Spinal cord (tissue), 10 donors: ENCODE results near the gene XYLT1. TPM values are rescaled to one million over a fixed set of nuclear protein-coding genes. Genes with fewer than 3 reads are reported as not detected.
"Not testable (repeated sequence)": the region's sequence is repeated elsewhere in the genome, so short reads cannot be mapped to it uniquely, and the experiment has no call there.

ENCODE experiments used
- DNase-seq, 6 donors: peaks; one replicate each; pipeline versions ENCODE4 v3.0.0 to v3.0.0-alpha.2; 2013 to 2015; ENCODE audit warnings: low spot score in 6 of 6, low read depth in 4 of 6
- H3K27ac ChIP-seq: one replicate; pipeline ENCODE4 v1.5.1; 2013; ENCODE audit warnings: low read depth, low read length, control low read depth
- H3K27me3 ChIP-seq: one replicate; pipeline ENCODE4 v1.6.1; 2013; ENCODE audit warnings: low read length; ENCODE audit not compliant: control insufficient read depth, insufficient read depth
- H3K36me3 ChIP-seq: one replicate; pipeline ENCODE4 v1.6.1; 2013; ENCODE audit warnings: low read length; ENCODE audit not compliant: control insufficient read depth, insufficient read depth
- H3K4me1 ChIP-seq: one replicate; pipeline ENCODE4 v1.6.1; 2013; ENCODE audit warnings: low read length; ENCODE audit not compliant: control insufficient read depth, insufficient read depth
- H3K4me3 ChIP-seq: one replicate; pipeline ENCODE4 v1.5.1; 2013; ENCODE audit warnings: low read depth, low read length, control low read depth
- H3K9me3 ChIP-seq: one replicate; pipeline ENCODE4 v1.6.1; 2013; ENCODE audit warnings: low read length; ENCODE audit not compliant: control insufficient read depth, insufficient read depth
- WGBS: methylation state at CpG from one replicate; pipeline ENCODE4 v1.1.5; 2013; ENCODE audit warnings: missing lambda C conversion rate; ENCODE audit not compliant: insufficient coverage; 5-methylcytosine and 5-hydroxymethylcytosine counted together
- polyA plus RNA-seq, 2 donors: library from polyadenylated mRNA; unstranded; fragments of 120-200 nt; gene quantifications; one replicate each; pipeline ENCODE4 v1.2.1, GENCODE V29; 2013; ENCODE audit not compliant: insufficient read length in 2 of 2
- total RNA-seq, 2 donors: library from RNA; depleted of rRNA in 1 of 2; stranded (reverse); fragments of 120-200 nt in 1 of 2; fragments of >200 nt in 1 of 2; gene quantifications; one replicate each; pipeline versions ENCODE4 v1.2.3 to v1.2.4, GENCODE V29; 2013 to 2014
- donor health status: healthy.

The XYLT1 gene
- total and polyA plus RNA-seq, 4 donors = 13.0 to 17.0 (median 15.2) TPM

DNA sequence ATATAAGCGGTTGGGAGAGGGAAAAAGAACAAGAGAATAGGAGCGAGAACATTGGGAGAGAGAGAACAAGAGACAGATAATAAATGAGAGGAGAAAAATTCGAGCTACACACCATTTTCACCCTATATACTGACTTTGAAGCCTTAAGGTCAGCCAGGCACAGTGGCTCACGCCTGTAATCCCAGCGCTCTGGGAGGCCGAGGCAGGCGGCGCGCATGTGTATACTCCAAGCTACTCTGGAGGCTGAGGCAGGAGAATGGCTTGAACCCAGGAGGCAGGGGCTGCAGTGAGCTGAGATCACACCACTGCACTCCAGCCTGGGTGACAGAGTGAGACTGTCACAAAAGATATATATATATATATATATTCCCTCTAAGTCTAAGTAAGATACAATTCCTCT, 164.5 kb downstream of the XYLT1 start:
- DNase-seq, H3K9me3 ChIP-seq, H3K27me3 ChIP-seq, H3K36me3 ChIP-seq, H3K4me3 ChIP-seq, H3K27ac ChIP-seq: not testable (repeated sequence)
- 98% methylated on average over 8 of the region's 9 CpGs for WGBS
- H3K4me1 ChIP-seq = peaks cover 20% of the 10 kb centered on the region

DNA sequence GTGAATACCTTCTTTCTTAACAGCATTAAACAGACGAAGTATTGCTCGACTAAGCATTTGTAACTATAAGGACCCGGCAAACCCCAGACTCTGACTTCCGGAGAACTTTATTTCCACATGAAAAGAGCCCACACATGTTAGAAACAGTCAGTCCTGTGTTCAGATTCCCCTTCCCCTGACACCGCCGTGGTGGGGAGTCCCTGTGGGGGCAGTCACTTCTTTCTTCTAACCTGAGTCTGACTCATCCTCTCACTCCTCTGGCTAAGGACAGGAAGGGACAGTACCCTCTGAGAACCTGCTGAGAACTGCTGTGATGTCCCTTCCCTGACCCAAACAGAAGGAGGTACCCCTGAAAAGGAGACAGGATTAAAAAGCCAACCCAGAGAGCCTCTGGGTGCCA, 165.1 kb downstream of the XYLT1 start:
- 49% methylated on average over 6 of the region's 6 CpGs for WGBS
- H3K4me3 ChIP-seq = no peak overlapping the region
- no peak overlapping the region for H3K27ac ChIP-seq
- H3K4me1 ChIP-seq = peaks cover 20% of the 10 kb centered on the region
- no peaks in the 10 kb centered on the region for H3K9me3 ChIP-seq
- H3K27me3 ChIP-seq = no peaks in the 10 kb centered on the region
- H3K36me3 ChIP-seq = no peaks in the 10 kb centered on the region
- DNase-seq = peak in 1 of 6 donors; percentile 15

DNA sequence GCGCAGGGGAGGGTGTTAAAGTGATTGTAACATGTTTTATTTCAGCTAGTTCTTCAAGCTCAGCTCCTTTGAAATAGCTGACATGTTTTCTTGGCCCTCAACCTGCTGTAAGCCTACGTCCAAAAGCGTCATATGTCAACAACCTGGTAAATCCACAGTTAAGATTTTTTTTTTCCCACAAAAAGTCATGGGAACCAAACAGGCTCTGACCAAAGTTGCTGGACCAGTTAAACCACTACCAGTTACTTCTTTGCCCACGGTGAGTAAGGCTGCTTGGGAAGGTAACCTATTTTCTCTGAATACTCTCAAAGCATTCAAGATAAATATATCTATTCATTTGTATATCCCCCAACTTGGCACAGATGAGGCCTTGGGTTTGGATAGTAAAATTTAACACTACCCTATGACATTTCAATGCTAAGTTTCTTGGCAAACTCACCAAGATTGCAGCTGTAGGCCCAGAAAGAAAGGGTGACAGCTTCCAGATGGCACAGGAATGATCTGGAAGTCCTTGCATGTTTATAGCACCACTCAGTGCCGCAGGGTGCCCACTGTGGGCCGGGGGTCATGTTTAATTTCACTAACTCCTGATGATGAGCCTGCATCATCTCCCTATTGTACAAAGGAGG, 166.2 kb downstream of the XYLT1 start:
- H3K4me3 ChIP-seq = no peak overlapping the region
- no peaks in the 10 kb centered on the region for H3K36me3 ChIP-seq
- DNase-seq = peak in 1 of 6 donors; percentile 87
- peaks cover 26% of the 10 kb centered on the region for H3K4me1 ChIP-seq
- no peak overlapping the region for H3K27ac ChIP-seq
- WGBS = 60% methylated on average over 4 of the region's 6 CpGs
- no peaks in the 10 kb centered on the region for H3K9me3 ChIP-seq
- H3K27me3 ChIP-seq = no peaks in the 10 kb centered on the region

DNA sequence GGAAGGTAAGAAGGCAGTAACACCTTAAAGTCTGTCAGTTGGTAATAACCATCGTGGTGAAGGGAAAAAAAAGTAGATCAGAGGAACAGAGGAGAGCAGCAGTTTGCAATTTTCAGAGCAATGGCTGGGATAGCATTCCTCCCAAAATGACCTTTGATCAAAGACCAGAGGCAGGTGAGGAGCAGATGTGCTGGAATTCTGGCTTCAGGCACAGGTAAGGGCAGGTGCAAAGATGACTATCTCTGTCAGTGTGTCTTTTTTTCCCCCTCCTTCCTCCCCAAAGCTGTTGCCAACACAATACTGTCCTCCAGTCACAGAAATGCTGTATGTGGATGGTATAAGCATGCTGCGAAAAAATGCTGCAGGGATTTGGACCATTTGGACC, 166.7 kb downstream of the XYLT1 start:
- Histone ChIP-seq H3K4me1 (peaks cover 23% of the 10 kb centered on the region), H3K27ac (no peak overlapping the region), H3K36me3 (no peaks in the 10 kb centered on the region), H3K4me3 (no peak overlapping the region), H3K9me3 (no peaks in the 10 kb centered on the region), H3K27me3 (no peaks in the 10 kb centered on the region)
- no peak for DNase-seq
- WGBS = 78% methylated on average over 1 of the region's 2 CpGs

DNA sequence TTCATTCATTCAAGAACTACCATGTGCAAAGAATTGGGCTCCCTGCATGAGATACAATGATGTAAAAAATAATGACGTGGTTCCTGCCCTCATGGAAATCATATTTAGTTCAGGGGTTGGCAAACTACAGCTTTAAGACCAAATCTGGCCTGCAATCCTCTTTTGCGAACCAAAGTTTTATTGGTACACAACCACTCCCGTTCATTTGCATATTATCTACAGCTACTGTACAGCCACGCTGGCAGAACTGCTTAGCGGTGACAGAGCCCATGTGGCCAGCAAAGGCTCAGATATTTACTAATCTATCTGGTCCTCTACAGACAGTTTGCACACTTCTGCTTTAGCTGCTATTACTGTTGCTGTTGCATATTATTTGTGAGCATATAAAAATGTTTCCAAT, 167.7 kb downstream of the XYLT1 start:
- DNase-seq = no peak
- H3K4me3 ChIP-seq = no peak overlapping the region
- no peaks in the 10 kb centered on the region for H3K36me3 ChIP-seq
- no peaks in the 10 kb centered on the region for H3K27me3 ChIP-seq
- H3K9me3 ChIP-seq = no peaks in the 10 kb centered on the region
- no peak overlapping the region for H3K27ac ChIP-seq
- WGBS = 81% methylated on average over 5 of the region's 5 CpGs
- H3K4me1 ChIP-seq = peaks cover 23% of the 10 kb centered on the region

DNA sequence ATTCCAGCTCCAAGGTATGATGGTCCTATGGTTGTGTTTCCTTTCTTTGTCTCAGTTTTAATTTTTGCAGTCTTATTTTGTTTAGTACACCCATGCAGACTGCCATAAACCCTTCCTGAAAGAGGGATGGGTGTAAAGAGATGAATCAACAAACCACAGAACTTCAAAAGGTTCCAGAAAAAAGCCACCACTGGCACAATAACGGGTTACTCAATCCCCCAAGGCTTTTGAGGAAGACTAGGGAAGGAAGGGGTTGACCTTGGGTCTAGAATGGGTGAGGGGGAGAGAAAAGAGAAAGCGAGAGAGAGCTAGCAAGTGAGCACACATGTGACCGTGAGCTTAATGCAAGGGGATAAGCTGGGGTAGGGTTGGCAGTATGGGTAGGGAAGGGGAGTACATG, 168.1 kb downstream of the XYLT1 start:
- H3K9me3 ChIP-seq = no peaks in the 10 kb centered on the region
- DNase-seq = no peak
- H3K27ac ChIP-seq = no peak overlapping the region
- H3K27me3 ChIP-seq = no peaks in the 10 kb centered on the region
- peaks cover 21% of the 10 kb centered on the region for H3K4me1 ChIP-seq
- no peak overlapping the region for H3K4me3 ChIP-seq
- WGBS = 80% methylated on average over 3 of the region's 3 CpGs
- no peaks in the 10 kb centered on the region for H3K36me3 ChIP-seq

DNA sequence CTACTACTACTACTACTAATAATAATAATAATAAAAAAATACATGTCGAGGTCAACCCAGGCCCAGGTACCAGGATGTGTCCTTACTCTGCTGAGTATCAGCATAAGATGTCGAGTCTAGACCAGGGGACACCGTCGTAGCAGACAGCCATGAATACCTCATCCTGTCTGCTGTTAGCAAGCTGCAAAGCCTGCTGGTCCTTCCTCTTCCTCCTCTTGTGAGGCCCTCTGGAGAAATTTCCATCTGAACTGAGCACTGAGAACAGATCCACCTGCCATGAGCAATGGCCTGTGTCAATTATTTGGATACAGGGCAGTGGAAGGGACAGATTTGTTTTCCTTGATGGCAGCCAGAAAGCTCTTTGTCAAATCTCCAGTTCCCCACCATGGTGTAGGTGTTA, 168.5 kb downstream of the XYLT1 start:
- no peak for DNase-seq
- Histone ChIP-seq H3K4me1 (peaks cover 19% of the 10 kb centered on the region), H3K27ac (no peak overlapping the region), H3K27me3 (no peaks in the 10 kb centered on the region), H3K4me3 (no peak overlapping the region), H3K9me3 (no peaks in the 10 kb centered on the region), H3K36me3 (no peaks in the 10 kb centered on the region)
- 90% methylated on average over 4 of the region's 4 CpGs for WGBS

DNA sequence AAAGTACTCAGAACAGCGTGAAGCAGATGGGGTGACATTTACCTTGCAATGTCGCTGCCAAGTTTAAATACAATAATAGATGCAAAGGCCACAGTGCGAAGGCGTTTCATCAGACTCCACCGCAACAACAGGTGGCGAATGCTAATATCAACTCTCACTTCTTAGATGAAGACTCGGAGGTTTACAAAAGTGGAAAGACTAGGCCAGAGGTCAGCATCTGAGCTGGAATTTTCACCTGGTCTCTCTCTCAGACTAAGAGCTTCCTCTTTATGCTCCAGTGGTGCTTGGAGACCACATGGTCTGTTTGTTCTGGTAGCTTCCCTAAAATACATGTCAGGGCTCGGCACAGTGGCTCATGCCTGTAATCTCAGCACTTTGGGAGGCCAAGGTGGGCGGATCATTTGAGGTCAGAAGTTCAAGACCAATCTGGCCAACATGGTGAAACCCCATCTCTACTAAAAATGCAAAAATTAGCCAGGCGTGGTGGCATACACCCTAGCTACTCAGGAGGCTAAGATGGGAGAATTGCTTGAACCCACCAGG, 169.1 kb downstream of the XYLT1 start:
- no peaks in the 10 kb centered on the region for H3K36me3 ChIP-seq
- H3K9me3 ChIP-seq = no peaks in the 10 kb centered on the region
- no peak overlapping the region for H3K4me3 ChIP-seq
- peaks cover 15% of the 10 kb centered on the region for H3K4me1 ChIP-seq
- H3K27ac ChIP-seq = no peak overlapping the region
- 75% methylated on average over 8 of the region's 10 CpGs for WGBS
- H3K27me3 ChIP-seq = no peaks in the 10 kb centered on the region
- DNase-seq = peak in 1 of 6 donors; percentile 32

DNA sequence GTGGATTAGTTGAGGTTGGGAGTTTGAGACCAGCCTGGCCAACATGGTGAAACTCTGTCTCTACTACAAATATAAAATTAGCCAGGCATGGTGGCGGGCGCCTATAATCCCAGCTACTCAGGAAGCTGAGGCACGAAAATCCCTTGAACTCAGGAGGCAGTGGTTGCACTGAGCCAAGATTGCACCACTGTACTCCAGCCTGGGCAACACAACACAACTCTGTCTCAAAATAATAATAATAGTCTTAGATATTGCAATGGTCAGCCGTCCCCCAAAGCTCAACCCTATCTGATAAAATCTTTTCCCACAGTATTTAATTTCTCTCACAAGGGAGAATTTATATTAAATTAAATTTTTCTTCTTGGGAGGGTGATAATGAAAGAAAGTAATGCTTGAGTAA, 169.6 kb downstream of the XYLT1 start:
- Histone ChIP-seq H3K9me3 (no peaks in the 10 kb centered on the region), H3K27ac (no peak overlapping the region), H3K4me3 (no peak overlapping the region), H3K36me3 (no peaks in the 10 kb centered on the region), H3K27me3 (no peaks in the 10 kb centered on the region), H3K4me1 (peaks cover 18% of the 10 kb centered on the region)
- WGBS = 100% methylated on average over 3 of the region's 4 CpGs
- no peak for DNase-seq

DNA sequence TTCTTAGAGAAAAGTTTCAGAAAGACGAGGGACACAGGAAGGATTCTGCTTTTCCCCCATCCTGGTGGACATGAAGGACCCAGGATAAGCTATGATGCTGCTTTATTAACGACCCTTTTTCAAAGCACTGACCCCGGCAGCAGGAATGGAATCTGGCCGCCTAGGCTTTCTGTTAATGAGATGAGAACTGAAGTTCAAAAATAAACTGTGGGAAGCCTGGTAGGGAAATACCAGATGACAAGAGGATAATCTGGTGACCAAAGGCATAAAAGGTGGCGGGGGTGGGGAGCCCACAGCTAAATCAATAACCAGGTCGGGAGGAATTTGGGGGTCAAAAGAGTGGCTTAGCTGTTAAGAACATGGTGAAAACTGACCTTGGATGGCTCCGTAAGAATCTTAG, 171.0 kb downstream of the XYLT1 start:
- Histone ChIP-seq H3K4me1 (peaks cover 16% of the 10 kb centered on the region), H3K27ac (no peak overlapping the region), H3K9me3 (no peaks in the 10 kb centered on the region), H3K36me3 (no peaks in the 10 kb centered on the region), H3K27me3 (no peaks in the 10 kb centered on the region), H3K4me3 (no peak overlapping the region)
- 64% methylated on average over 5 of the region's 7 CpGs for WGBS
- DNase-seq = no peak
